Neuronal stem cell (in vitro differentiated cells): ENCODE measurements around the gene MRGPRE.
"Not testable (repeated sequence)": the region's sequence is repeated elsewhere in the genome, so short reads cannot be mapped to it uniquely, and the experiment has no call there.

ENCODE experiments used
- DNase-seq: peaks from one replicate; pipeline ENCODE4 v3.0.0-alpha.2; 2013; ENCODE audit warnings: low spot score
- H2AFZ ChIP-seq: one replicate; pipeline ENCODE4 v1.6.1; 2013; ENCODE audit warnings: mild to moderate bottlenecking, low read length, inconsistent platforms
- H2AK5ac ChIP-seq: 2 replicates; pipeline ENCODE4 v1.6.1; 2013; ENCODE audit warnings: low read depth, mild to moderate bottlenecking, inconsistent platforms, low read length, moderate library complexity, mixed read lengths
- H2BK120ac ChIP-seq: 2 replicates; pipeline ENCODE4 v1.6.1; 2013; ENCODE audit warnings: low read depth, mild to moderate bottlenecking, inconsistent platforms, low read length, moderate library complexity, mixed read lengths
- H2BK12ac ChIP-seq: one replicate; pipeline ENCODE4 v1.6.1; 2013; ENCODE audit warnings: low read length, inconsistent platforms
- H2BK15ac ChIP-seq: 2 replicates; pipeline ENCODE4 v1.6.1; 2013; ENCODE audit warnings: mild to moderate bottlenecking, low read length, inconsistent platforms, mixed read lengths
- H2BK5ac ChIP-seq: one replicate; pipeline ENCODE4 v1.6.1; 2013; ENCODE audit warnings: inconsistent platforms, mild to moderate bottlenecking, low read length, moderate library complexity
- H3K14ac ChIP-seq: one replicate; pipeline ENCODE4 v1.6.1; 2013; ENCODE audit warnings: low read length, inconsistent platforms
- H3K18ac ChIP-seq: 2 replicates; pipeline ENCODE4 v1.6.1; 2013; ENCODE audit warnings: low read length, inconsistent platforms
- H3K23ac ChIP-seq: 2 replicates; pipeline ENCODE4 v1.6.1; 2013; ENCODE audit warnings: low read depth, mild to moderate bottlenecking, mixed read lengths, low read length, inconsistent platforms; ENCODE audit not compliant: poor library complexity
- H3K27ac ChIP-seq: replicated peaks from 3 replicates; pipeline ENCODE4 v1.5.1; 2013; ENCODE audit warnings: low read length, inconsistent platforms
- H3K27me3 ChIP-seq, 3 experiments: 2 replicates each; pipeline ENCODE4 v1.6.1; 2013; ENCODE audit warnings: low read length in 3 of 3, mild to moderate bottlenecking in 2 of 3, inconsistent platforms in 1 of 3, low read depth in 1 of 3, mixed read lengths in 1 of 3, moderate library complexity in 1 of 3; ENCODE audit not compliant: control insufficient read depth in 3 of 3, insufficient read depth in 3 of 3
- H3K36me3 ChIP-seq, 2 donors: replicated peaks in 1 of 2; 2 replicates each; pipeline ENCODE4 v1.6.1; 2013; ENCODE audit warnings: low read length in 2 of 2; ENCODE audit not compliant: control insufficient read depth in 2 of 2, insufficient read depth in 2 of 2
- H3K4ac ChIP-seq: 2 replicates; pipeline ENCODE4 v1.6.1; 2013; ENCODE audit warnings: inconsistent platforms, mild to moderate bottlenecking, low read length, moderate library complexity
- H3K4me1 ChIP-seq, 2 donors: 1 replicate in 1 of 2; 2 replicates in 1 of 2; pipeline ENCODE4 v1.6.1; 2013; ENCODE audit warnings: low read length in 2 of 2, low read depth in 1 of 2; ENCODE audit not compliant: control insufficient read depth in 2 of 2, insufficient read depth in 1 of 2
- H3K4me2 ChIP-seq: one replicate; pipeline ENCODE4 v1.6.1; 2013; ENCODE audit warnings: mild to moderate bottlenecking, low read length, inconsistent platforms; ENCODE audit not compliant: insufficient read depth, poor library complexity, severe bottlenecking
- H3K4me3 ChIP-seq, 2 donors: 2 replicates each; pipeline ENCODE4 v1.5.1; 2013; ENCODE audit warnings: low read length in 2 of 2, mild to moderate bottlenecking in 2 of 2, inconsistent platforms in 1 of 2, moderate library complexity in 1 of 2
- H3K79me1 ChIP-seq: one replicate; pipeline ENCODE4 v1.6.1; 2013; ENCODE audit warnings: low read depth, mild to moderate bottlenecking, inconsistent platforms, low read length, moderate library complexity
- H3K9ac ChIP-seq: one replicate; pipeline ENCODE4 v1.6.1; 2013; ENCODE audit warnings: mild to moderate bottlenecking, low read depth, low read length, inconsistent platforms; ENCODE audit not compliant: poor library complexity
- H3K9me3 ChIP-seq, 2 donors: replicated peaks in 1 of 2; 2 replicates each; pipeline versions ENCODE3 to v1.6.1; 2013; ENCODE audit warnings: low read length in 2 of 2, mild to moderate bottlenecking in 2 of 2, inconsistent platforms in 1 of 2, low read depth in 1 of 2, mixed read lengths in 1 of 2, moderate library complexity in 1 of 2; ENCODE audit not compliant: control insufficient read depth in 2 of 2, insufficient read depth in 1 of 2
- H4K8ac ChIP-seq: one replicate; pipeline ENCODE4 v1.6.1; 2013; ENCODE audit warnings: low read depth, mild to moderate bottlenecking, inconsistent platforms, low read length, moderate library complexity
- H4K91ac ChIP-seq: one replicate; pipeline ENCODE4 v1.6.1; 2013; ENCODE audit warnings: low read length, low read depth, mild to moderate bottlenecking, inconsistent platforms; ENCODE audit not compliant: poor library complexity
- WGBS, 2 donors: extraction: QIAGEN DNeasy Blood & Tissue Kit; methylation state at CpG; one replicate each; pipeline ENCODE4 v1.1.7; 2013; ENCODE audit warnings: missing lambda C conversion rate in 2 of 2, mixed read lengths in 1 of 2; ENCODE audit not compliant: insufficient read length in 2 of 2, insufficient replicate concordance in 1 of 2; ENCODE audit errors: extremely low coverage in 2 of 2; 5-methylcytosine and 5-hydroxymethylcytosine counted together

The MRGPRE gene

DNA sequence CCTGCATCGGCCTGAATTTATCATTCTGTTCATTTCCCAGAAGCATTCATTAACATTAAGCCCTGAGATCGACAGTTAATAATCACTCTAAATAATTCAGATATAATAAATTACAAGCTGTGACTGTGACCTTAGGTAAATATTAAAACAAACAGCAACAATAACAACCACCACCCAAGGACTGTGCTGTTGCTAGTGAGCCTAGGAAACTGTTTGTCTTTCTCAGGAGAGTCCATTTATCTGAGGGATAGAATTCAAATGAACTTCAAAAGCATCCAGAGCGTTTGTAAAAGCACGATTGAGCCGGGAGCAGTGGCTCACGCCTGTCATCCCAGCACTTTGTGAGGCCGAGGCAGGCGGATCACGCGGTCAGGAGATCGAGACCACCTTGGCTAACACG, 23.0 kb upstream of the MRGPRE start:
- H4K8ac ChIP-seq, H3K27me3 ChIP-seq, H3K4me3 ChIP-seq, H2AK5ac ChIP-seq, H3K27ac ChIP-seq, DNase-seq, H3K9ac ChIP-seq, H2BK120ac ChIP-seq, H3K4me1 ChIP-seq, H2BK15ac ChIP-seq, H3K23ac ChIP-seq, H4K91ac ChIP-seq, H3K4me2 ChIP-seq, H3K9me3 ChIP-seq, H3K4ac ChIP-seq, H2AFZ ChIP-seq, H3K18ac ChIP-seq, H3K79me1 ChIP-seq, H2BK5ac ChIP-seq, H3K36me3 ChIP-seq, H2BK12ac ChIP-seq, H3K14ac ChIP-seq: not testable (repeated sequence)
- no CpG with 5 or more reads among the region's 12 CpGs for WGBS, 2 donors

DNA sequence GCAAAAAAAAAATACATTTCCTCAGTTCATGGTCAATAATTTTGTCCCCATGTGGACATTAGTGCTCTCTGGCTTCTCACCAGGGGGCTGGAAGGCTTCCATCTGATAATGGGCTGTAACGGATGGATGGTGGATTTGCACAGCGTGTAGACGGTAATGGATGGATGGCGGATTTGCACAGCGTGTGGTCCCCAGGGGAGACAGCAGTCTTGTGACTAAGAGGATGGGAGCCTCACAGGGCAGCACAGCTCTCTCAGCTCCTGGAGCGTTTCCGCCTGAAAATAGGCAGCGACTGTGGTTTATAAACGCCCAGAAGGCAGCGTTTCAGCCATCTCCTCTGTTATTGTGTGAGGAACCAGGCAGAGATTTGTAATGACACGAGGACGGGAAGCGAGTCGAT, 22.6 kb upstream of the MRGPRE start:
- H3K79me1 ChIP-seq, H3K4ac ChIP-seq, H3K27me3 ChIP-seq, H3K4me3 ChIP-seq, H3K18ac ChIP-seq, H3K14ac ChIP-seq, DNase-seq, H2BK12ac ChIP-seq, H3K23ac ChIP-seq, H3K9ac ChIP-seq, H2BK15ac ChIP-seq, H3K9me3 ChIP-seq, H2AK5ac ChIP-seq, H3K27ac ChIP-seq, H2BK5ac ChIP-seq, H4K8ac ChIP-seq, H2AFZ ChIP-seq, H4K91ac ChIP-seq, H3K36me3 ChIP-seq, H2BK120ac ChIP-seq, H3K4me1 ChIP-seq, H3K4me2 ChIP-seq: not testable (repeated sequence)
- no CpG with 5 or more reads among the region's 14 CpGs for WGBS, 2 donors

DNA sequence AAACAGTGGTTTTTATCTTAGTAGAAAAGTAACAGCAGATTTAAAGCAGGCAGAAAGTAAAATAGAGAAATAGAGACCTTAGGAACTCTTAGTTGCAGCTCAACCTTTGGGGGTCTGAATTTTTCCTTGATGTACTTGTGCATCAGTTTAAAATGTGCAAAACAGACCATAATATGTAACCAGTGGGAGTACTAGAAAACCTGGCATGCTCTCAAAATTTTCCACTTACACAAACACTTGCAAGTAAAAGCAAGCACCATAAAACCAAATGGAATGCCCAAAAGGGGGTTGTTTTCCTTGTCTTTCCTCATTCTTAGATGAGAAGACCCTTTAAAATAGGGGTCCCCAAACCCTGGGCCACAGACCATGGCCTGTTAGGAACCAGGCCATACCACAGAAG, 12.9 kb upstream of the MRGPRE start:
- Histone ChIP-seq H3K18ac (no peak overlapping the region), H4K91ac (no peak overlapping the region), H2AK5ac (no peak overlapping the region), H3K4me3 (no peak overlapping the region), H3K4me1 (no peaks in the 10 kb centered on the region), H2BK15ac (no peak overlapping the region), H3K4me2 (no peak overlapping the region), H2BK120ac (no peak overlapping the region), H4K8ac (no peak overlapping the region), H3K4ac (no peak overlapping the region), H3K27me3 (no peaks in the 10 kb centered on the region), H2BK12ac (no peak overlapping the region), H3K23ac (no peak overlapping the region), H3K14ac (no peak overlapping the region), H3K36me3 (no peaks in the 10 kb centered on the region), H3K27ac (no peak overlapping the region), H2AFZ (no peak overlapping the region), H3K9ac (no peak overlapping the region), H2BK5ac (no peak overlapping the region), H3K79me1 (no peaks in the 10 kb centered on the region), H3K9me3 (peaks cover 0 to 4% of the 10 kb centered on the region in 2 donors)
- no peak for DNase-seq

DNA sequence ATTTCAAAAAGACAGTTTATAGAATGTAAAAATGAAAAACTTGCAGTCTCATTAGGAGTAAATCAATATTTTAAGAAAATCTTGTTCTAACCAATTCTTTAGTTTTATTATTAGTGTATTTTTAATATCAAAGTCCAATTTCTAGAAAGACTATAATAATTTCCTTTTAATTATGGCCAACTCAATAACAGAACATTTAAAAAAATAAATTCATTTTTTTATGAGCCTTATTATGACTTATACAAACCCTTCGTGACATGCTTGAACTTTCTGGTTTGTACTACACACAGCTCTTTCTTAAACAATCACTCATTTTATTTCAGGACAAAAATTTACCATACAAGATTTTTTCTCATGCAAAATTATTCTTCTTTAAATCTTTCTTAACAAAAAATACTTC, 11.7 kb upstream of the MRGPRE start:
- H2BK12ac ChIP-seq = no peak overlapping the region
- H3K4me2 ChIP-seq = no peak overlapping the region
- no peak overlapping the region for H4K8ac ChIP-seq
- H2AFZ ChIP-seq = no peak overlapping the region
- WGBS, 2 donors = no CpG with 5 or more reads among the region's 1 CpG
- no peak overlapping the region for H3K23ac ChIP-seq
- no peaks in the 10 kb centered on the region for H3K79me1 ChIP-seq
- no peak overlapping the region for H2BK120ac ChIP-seq
- peaks cover 0 to 4% of the 10 kb centered on the region in 2 donors for H3K9me3 ChIP-seq
- H2BK5ac ChIP-seq = no peak overlapping the region
- H2AK5ac ChIP-seq = no peak overlapping the region
- no peaks in the 10 kb centered on the region for H3K4me1 ChIP-seq
- H2BK15ac ChIP-seq = no peak overlapping the region
- H3K4ac ChIP-seq = no peak overlapping the region
- H3K14ac ChIP-seq = no peak overlapping the region
- no peaks in the 10 kb centered on the region for H3K27me3 ChIP-seq
- no peak overlapping the region for H4K91ac ChIP-seq
- H3K9ac ChIP-seq = no peak overlapping the region
- H3K27ac ChIP-seq = no peak overlapping the region
- DNase-seq = no peak
- H3K18ac ChIP-seq = no peak overlapping the region
- H3K36me3 ChIP-seq = no peaks in the 10 kb centered on the region
- no peak overlapping the region for H3K4me3 ChIP-seq
